ENCODE results near the gene CACNG4.

DNA sequence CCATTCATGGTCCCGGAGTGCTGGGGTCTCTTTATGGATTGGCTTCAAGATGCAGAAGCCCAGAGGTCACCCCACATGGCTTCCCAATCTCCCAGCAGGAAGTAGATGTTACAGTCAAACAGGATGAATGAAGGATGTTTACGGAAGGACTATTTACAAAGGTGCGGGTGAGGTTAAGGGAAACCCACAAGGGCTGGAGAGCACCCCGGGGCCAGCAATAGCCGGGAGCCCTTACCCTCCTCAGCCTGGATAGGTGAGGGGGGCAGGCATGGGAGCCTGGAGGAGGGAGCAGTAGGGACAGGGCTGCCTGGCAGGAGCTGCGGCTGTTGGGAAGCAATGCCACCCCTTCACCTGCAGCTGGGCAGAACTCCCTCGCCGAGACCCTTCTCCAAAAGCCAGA lies 55.3 kb downstream of the CACNG4 start:
- TF ChIP-seq CHD4 (IDR thresholded peaks at IDR 0.05; ENCODE audit: borderline replicate concordance) = no peak
- TF ChIP-seq, protein P1, sequence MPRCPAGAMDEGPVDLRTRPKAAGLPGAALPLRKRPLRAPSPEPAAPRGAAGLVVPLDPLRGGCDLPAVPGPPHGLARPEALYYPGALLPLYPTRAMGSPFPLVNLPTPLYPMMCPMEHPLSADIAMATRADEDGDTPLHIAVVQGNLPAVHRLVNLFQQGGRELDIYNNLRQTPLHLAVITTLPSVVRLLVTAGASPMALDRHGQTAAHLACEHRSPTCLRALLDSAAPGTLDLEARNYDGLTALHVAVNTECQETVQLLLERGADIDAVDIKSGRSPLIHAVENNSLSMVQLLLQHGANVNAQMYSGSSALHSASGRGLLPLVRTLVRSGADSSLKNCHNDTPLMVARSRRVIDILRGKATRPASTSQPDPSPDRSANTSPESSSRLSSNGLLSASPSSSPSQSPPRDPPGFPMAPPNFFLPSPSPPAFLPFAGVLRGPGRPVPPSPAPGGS (IDR thresholded peaks at IDR 0.05) = no peak
- TF ChIP-seq, protein P2, sequence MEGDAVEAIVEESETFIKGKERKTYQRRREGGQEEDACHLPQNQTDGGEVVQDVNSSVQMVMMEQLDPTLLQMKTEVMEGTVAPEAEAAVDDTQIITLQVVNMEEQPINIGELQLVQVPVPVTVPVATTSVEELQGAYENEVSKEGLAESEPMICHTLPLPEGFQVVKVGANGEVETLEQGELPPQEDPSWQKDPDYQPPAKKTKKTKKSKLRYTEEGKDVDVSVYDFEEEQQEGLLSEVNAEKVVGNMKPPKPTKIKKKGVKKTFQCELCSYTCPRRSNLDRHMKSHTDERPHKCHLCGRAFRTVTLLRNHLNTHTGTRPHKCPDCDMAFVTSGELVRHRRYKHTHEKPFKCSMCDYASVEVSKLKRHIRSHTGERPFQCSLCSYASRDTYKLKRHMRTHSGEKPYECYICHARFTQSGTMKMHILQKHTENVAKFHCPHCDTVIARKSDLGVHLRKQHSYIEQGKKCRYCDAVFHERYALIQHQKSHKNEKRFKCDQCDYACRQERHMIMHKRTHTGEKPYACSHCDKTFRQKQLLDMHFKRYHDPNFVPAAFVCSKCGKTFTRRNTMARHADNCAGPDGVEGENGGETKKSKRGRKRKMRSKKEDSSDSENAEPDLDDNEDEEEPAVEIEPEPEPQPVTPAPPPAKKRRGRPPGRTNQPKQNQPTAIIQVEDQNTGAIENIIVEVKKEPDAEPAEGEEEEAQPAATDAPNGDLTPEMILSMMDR (IDR thresholded peaks at IDR 0.05) = no peak
- TF ChIP-seq SREBF2 (IDR thresholded peaks at IDR 0.05) = no peak
- TF ChIP-seq POLR2A (IDR thresholded peaks at IDR 0.05; ENCODE audit: low read length) = no peak
- no peak for TF ChIP-seq NR3C1 (IDR thresholded peaks at IDR 0.05)
- TF ChIP-seq RCOR1 (IDR thresholded peaks at IDR 0.05; ENCODE audit: low read depth, low read length) = no peak
- no peak for TF ChIP-seq PHF8 (IDR thresholded peaks at IDR 0.05; ENCODE audit: borderline replicate concordance, low read depth)
- no peak for TF ChIP-seq FOSL2 (IDR thresholded peaks at IDR 0.05)
- TF ChIP-seq FOSL2 (CRISPR knock-in tag; IDR thresholded peaks at IDR 0.05) = no peak

All from A549 (cell line).